T-helper 1 cell treated with Interleukin-12 subunit alpha and Interleukin-12 subunit beta and Interleukin-4 antibody, amounts not matched to agents 30 μg/mL and 1 μg/mL, for 36 hours (primary cell): ENCODE results near the gene RNF157.

ENCODE experiments used
- H3K27ac Mint-ChIP-seq: one replicate; pipeline ENCODE4 v1.8.0; 2021; ENCODE audit warnings: mild to moderate bottlenecking, mixed read lengths
- H3K27me3 Mint-ChIP-seq: one replicate; pipeline ENCODE4 v1.8.0; 2021; ENCODE audit warnings: low read depth, mixed read lengths
- H3K36me3 Mint-ChIP-seq: one replicate; pipeline ENCODE4 v1.8.0; 2021; ENCODE audit warnings: low read depth, mixed read lengths
- H3K4me1 Mint-ChIP-seq: one replicate; pipeline ENCODE4 v1.8.0; 2021; ENCODE audit warnings: low read depth, mixed read lengths
- H3K4me3 Mint-ChIP-seq: one replicate; pipeline ENCODE4 v1.8.0; 2021; ENCODE audit warnings: mild to moderate bottlenecking, moderate library complexity, mixed read lengths
- H3K9me3 Mint-ChIP-seq: one replicate; pipeline ENCODE4 v1.8.0; 2021; ENCODE audit warnings: mixed read lengths

RNF157 gene

DNA sequence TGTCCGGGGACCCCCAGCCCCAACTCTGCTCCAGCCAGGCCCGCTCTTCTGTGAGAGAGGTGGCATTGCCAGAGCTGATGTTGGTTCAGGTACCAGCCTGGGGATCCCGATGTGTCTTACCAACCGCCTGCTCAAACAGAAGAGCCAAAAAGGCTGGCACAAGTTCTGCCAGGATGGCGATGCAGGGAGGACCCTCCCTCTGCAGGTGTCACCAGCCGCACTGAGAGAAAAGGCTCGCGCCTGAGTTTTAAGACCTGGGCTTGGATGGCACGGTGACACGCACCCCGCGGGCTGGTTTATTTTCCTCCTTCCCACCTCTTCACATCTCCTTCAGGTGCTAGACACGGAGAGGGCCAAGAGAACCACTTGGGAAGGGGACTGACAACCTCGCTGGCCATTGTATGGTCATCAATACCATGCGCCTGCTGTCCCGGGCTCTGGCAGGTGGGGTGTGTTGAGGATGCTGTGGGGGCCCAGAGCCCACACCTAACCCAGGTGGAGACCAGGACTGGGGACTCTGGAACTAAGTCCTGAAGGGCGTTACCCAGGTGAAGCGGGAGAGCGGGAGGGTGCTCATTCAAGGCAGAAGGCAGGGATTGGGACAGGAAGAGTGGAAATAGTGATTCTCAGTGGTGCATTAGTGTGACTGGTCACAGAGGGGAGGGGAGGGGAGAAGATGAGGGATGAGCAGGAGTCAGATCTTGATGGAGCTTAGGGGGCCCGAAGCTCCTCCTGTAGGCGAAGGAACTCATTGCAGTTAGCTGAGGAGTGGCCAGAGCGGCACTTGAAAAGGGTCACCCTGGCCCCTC is 115.5 kb downstream of the RNF157 start:
- no peaks in the 10 kb centered on the region for H3K27me3 Mint-ChIP-seq
- no peak overlapping the region for H3K4me3 Mint-ChIP-seq
- H3K9me3 Mint-ChIP-seq: no peaks in the 10 kb centered on the region
- H3K36me3 Mint-ChIP-seq: no peaks in the 10 kb centered on the region
- H3K4me1 Mint-ChIP-seq: peaks cover 19% of the 10 kb centered on the region
- H3K27ac Mint-ChIP-seq: no peak overlapping the region

DNA sequence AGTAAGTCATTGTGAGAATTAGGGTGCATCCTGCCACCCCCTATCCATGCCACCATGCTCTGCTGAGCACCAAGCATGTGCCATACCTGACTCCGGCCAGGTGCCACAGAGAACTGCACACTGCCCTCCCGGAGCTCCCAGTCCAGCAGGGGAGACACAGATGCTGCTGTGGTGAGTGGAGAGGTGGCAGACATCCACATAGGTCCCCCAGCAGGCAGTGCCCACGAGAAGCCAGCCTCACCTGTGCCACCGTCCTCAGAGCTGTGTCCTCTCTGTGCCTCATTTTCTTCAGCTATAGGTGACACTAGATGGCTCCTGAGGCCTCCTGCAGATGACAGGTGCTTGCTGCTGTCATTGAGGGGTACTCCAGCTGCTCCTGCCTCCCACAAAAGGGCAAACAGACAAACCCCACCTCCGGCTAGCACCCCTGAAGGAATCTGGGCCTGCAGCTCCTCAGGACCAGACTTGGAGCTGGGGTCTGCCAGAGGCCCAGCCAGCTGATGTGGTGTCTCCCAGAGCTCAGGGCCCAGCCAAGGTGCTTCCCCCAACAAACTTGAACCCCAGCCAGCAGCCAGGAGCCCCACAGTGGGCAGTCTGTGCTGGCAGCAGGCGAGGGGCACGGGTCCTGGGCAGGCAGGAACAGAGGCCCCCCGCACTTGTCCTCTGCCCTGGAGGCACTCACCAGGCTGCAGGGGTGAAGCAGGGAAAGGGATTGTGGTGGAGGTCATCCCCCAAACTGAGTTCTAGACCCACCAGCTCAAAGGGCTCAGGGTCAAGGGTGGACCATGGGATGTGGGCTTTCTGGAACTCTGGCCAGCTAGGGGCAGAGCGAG is 116.3 kb downstream of the RNF157 start:
- H3K27ac Mint-ChIP-seq: peak overlapping the region; percentile 34

DNA sequence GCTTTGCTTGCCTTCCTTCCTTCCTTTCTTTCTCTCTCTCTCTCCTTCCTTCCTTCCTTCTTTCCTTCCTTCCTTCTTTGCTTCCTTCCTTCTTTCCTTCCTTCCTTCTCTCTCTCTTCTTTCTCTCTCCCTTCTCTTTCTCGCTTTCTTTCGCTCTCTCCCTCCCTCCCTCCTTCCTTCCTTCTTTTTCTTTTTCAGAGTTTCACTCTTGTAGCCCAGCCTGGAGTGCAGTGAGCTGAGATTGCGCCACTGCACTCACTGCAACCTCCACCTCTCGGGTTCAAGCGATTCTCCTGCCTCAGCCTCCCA is 117.1 kb downstream of the RNF157 start:
- Mint-ChIP-seq H3K4me1 (peaks cover 19% of the 10 kb centered on the region), H3K27ac (peak overlapping the region; percentile 55), H3K36me3 (no peaks in the 10 kb centered on the region), H3K4me3 (peak overlapping the region; percentile 46), H3K9me3 (no peaks in the 10 kb centered on the region), H3K27me3 (no peaks in the 10 kb centered on the region)

More for the DNA sequence above, 116.3 kb downstream of the RNF157 start:
- Mint-ChIP-seq H3K27me3 (no peaks in the 10 kb centered on the region), H3K36me3 (no peaks in the 10 kb centered on the region), H3K4me1 (peaks cover 19% of the 10 kb centered on the region), H3K9me3 (no peaks in the 10 kb centered on the region), H3K4me3 (no peak overlapping the region)

DNA sequence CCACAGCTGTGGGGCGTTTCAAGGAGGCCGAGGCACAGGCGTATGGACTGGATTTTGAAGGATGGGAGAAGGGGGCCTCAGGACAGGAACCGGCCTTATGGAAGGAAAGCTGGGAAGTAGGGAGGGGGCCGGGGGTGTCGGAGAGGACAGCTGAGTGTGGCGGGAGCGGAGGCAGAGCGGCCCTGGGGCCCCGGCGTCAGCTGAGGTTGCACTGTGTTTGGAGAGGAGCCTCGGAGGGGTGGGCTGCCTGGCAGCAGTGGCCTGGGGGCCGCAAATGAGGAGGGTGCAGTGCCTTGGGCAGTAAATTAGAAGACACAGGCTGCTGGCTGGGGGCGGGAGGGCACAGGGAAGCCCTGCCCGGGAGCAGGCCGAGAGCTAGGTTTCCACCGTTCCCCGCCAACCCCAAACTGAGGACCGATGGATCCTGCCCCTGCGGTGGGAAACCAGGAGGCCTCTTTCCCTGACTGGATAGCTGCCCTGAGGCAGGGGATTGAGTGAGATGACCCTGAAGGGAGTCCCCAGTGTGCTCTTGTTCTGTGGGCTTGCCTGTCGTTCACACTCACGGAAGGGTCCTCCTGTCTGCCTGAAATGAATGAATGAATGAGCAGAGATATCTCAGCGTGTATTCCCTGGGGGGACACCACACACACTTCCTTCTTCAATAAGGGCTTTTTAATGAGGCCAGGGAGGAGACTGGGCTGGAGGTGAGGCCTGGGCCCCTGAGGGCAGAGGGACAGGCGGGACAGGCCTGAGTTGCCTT is 117.7 kb downstream of the RNF157 start:
- peak overlapping the region; percentile 55 for H3K27ac Mint-ChIP-seq
- no peaks in the 10 kb centered on the region for H3K9me3 Mint-ChIP-seq
- peaks cover 19% of the 10 kb centered on the region for H3K4me1 Mint-ChIP-seq
- no peak overlapping the region for H3K4me3 Mint-ChIP-seq
- no peaks in the 10 kb centered on the region for H3K27me3 Mint-ChIP-seq
- H3K36me3 Mint-ChIP-seq: no peaks in the 10 kb centered on the region

DNA sequence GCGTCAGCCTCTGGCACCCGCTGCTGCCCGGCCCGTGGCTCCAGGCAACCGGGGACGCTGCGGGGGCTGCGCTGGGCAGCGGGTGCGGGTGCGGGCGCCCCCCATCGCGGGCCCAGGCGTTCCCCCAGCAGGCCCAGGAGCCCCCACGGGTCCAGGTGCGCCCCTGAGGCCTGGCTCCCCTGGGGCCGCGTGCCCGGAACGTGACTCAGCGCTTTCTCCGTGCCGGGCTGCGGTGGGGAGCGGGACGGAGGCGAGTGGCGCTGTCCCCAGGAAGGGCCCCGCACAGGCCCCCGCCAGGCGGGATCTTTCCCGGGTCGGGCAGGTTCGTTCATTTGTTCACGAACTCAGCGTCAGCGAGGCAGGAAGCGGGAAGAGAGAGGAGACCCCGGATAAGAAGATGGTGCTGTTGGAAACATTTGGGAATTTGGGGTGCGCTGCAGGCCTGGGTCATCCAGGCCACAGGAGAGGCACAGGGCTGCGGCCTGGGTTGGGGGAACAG is 118.3 kb downstream of the RNF157 start:
- no peak overlapping the region for H3K4me3 Mint-ChIP-seq
- H3K27me3 Mint-ChIP-seq: no peaks in the 10 kb centered on the region
- H3K36me3 Mint-ChIP-seq: no peaks in the 10 kb centered on the region
- H3K4me1 Mint-ChIP-seq: peaks cover 15% of the 10 kb centered on the region
- H3K27ac Mint-ChIP-seq: peak overlapping the region; percentile 45
- no peaks in the 10 kb centered on the region for H3K9me3 Mint-ChIP-seq

DNA sequence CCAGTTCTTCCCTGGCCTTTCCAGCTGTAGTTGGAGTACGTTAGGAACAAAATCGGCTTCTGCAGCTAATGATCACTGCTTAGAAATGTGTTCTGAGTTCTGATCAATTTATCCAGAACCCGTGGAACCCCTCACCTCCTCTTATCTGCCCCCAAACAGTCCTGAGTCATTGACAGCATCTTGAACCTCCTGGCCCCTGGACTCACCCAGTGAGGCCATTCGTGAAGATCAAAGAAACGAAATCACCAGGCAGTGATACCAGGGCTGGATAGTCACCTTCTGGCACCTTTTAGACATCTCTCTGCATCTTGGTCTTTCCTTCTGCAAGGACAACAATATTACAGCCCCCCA is 119.7 kb downstream of the RNF157 start:
- Mint-ChIP-seq H3K4me3 (no peak overlapping the region), H3K4me1 (peaks cover 5% of the 10 kb centered on the region), H3K36me3 (no peaks in the 10 kb centered on the region), H3K9me3 (no peaks in the 10 kb centered on the region), H3K27me3 (no peaks in the 10 kb centered on the region), H3K27ac (peak overlapping the region; percentile 43)

DNA sequence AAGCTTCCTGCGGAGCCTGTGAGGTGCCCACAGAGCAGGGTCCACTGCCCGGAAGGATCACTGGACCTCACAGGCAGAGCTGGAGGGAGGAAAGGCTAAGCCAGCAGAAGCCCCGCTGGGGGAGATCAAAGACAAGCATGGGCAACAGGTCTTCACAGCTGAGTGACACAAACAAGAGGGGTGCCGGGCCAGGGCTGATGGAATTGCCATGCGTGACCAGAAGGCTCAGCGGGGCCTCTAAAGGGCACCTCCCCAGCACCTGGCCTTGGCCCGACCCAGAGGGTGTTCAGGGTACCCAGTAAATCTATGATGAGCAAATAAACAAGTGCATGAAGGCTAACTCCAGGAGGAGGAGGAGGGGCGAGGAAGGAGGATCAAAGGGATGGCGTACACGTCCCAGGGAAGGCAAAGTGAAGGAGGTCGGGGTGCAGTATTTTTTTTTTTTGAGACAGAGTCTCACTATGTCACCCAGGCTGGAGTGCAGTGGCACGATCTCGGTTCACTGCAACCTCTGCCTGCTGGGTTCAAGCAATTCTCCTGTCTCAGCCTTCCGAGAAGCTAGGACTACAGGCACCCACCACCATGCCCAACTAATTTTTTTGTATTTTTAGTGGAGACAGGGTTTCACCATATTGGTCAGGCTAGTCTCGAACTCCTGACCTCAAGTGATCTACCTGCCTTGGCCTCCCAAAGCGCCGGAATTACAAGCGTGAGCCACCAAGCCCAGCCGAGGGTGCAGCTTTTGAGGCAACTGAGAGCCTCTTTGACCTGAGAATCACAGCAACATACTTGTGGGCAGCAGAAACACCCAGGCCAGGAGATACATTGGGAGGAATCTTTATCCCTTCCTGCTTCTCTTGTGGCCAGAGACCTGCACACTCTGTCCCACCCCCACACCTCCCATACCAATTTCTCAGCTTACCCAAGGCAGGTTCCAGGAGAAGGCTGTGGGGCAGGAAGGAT is 120.6 kb downstream of the RNF157 start:
- no peaks in the 10 kb centered on the region for H3K36me3 Mint-ChIP-seq
- peaks cover 5% of the 10 kb centered on the region for H3K4me1 Mint-ChIP-seq
- no peaks in the 10 kb centered on the region for H3K27me3 Mint-ChIP-seq
- H3K4me3 Mint-ChIP-seq: no peak overlapping the region
- H3K9me3 Mint-ChIP-seq: no peaks in the 10 kb centered on the region
- H3K27ac Mint-ChIP-seq: no peak overlapping the region

DNA sequence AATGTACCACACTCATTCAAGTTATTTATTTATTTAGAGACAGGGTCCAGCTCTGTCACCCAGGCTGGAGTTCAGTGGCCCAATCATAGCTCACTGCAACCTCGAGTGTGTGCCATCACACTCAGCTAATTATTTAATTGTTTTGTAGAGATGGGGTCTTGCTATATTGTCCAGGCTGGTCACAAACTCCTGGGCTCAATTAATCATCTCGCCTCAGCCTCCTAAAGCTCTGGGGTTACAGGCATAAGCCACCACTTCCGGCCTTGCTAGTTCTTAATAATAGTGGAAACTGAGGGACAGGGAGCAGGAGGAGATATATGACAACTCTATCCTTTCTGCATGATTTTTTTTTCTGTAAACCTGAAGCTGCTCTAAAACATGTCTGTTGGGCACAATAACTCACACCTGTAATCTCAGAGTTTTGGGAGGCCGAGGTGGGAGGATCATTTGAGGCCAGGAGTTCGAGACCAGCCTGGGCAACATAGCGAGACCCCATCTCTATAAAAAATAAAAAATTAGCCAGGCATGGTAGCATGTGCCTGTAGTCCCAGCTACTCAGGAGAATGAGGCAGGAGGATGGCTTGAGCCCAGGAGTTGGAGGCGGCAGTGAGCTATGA is 125.0 kb downstream of the RNF157 start:
- no peaks in the 10 kb centered on the region for H3K36me3 Mint-ChIP-seq
- H3K27me3 Mint-ChIP-seq: peaks cover 8% of the 10 kb centered on the region
- no peaks in the 10 kb centered on the region for H3K4me1 Mint-ChIP-seq
- H3K9me3 Mint-ChIP-seq: no peaks in the 10 kb centered on the region
- H3K27ac Mint-ChIP-seq: no peak overlapping the region
- H3K4me3 Mint-ChIP-seq: no peak overlapping the region

DNA sequence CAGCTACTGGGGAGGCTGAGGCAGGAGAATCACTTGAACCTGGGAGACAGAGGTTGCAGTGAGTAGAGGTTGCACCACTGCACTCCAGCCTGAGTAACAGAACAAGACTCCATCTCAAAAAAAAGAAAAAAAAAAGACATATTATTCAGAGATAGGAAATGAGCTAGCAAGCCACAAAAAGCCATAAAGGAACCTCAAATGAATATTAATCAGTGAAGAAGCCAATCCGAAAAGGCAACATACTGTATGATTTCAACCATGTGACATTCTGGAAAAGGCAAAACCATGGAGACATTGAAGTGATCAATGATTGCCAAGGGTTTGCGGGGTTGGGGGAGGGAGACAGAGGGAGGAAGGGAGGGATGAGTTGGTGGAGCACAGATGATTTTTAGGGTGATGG is 128.3 kb downstream of the RNF157 start:
- Mint-ChIP-seq H3K36me3 (no peaks in the 10 kb centered on the region), H3K27ac (no peak overlapping the region), H3K9me3 (no peaks in the 10 kb centered on the region)

DNA sequence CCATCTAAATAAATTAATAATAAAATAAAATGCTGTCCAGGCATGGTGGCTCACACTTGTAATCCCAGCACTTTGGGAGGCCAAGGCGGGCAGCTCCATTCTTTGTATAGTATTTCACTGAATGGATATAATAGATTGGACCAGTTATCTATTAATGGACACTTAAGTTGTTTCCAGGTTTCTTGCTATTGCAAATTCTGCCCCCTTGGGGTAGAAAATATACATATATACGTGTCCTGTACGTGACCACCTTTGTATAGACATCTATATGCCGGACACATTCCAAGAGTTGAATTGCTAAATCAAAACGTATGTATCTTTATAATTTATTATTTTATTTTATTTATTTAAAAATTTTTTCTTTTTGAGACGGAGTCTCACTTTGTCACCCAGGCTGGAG is 132.8 kb downstream of the RNF157 start:
- H3K27ac Mint-ChIP-seq: no peak overlapping the region
- peaks cover 8% of the 10 kb centered on the region for H3K27me3 Mint-ChIP-seq
- no peaks in the 10 kb centered on the region for H3K9me3 Mint-ChIP-seq
- H3K36me3 Mint-ChIP-seq: peaks cover 5% of the 10 kb centered on the region
- no peak overlapping the region for H3K4me3 Mint-ChIP-seq
- H3K4me1 Mint-ChIP-seq: peaks cover 8% of the 10 kb centered on the region

More for the DNA sequence above, 128.3 kb downstream of the RNF157 start:
- no peak overlapping the region for H3K4me3 Mint-ChIP-seq
- peaks cover 8% of the 10 kb centered on the region for H3K27me3 Mint-ChIP-seq
- no peaks in the 10 kb centered on the region for H3K4me1 Mint-ChIP-seq

DNA sequence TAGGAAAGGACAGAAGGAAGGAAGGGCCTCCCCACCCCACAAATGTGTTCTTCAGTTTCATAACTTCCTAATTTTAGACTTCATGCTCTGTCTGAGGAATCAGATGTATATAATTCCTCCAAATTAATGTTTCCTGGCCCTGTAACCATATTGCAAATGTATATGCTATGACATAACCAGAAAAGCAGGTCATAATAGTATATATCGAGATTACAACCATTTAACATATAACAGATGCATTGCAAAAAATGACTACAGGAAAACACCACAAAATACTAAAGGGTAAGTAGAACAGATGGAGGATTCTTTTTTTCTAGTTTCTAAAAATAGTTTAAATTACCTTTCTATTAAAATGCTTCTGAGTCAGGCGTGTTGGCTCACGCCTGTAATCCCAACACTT is 133.6 kb downstream of the RNF157 start:
- H3K27me3 Mint-ChIP-seq: peaks cover under 1% of the 10 kb centered on the region
- no peak overlapping the region for H3K4me3 Mint-ChIP-seq
- H3K27ac Mint-ChIP-seq: no peak overlapping the region
- H3K9me3 Mint-ChIP-seq: no peaks in the 10 kb centered on the region
- peaks cover 10% of the 10 kb centered on the region for H3K4me1 Mint-ChIP-seq
- peaks cover 7% of the 10 kb centered on the region for H3K36me3 Mint-ChIP-seq

DNA sequence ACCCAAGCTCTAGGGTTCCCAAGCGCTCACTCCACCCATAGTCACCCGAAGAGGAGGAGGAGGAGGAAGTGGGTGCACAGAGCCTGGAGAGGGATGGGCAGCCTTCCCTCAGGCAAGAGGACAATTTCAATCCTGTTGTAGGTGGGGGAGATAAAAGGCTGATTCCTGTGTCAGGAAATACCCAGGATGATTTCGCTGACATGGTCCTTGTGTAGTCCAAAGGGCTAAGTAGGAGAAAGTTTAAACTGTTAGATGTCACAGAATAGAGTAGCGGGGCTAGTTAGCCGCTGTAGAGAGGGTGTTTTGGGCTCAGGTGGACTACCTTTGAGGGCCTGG is 135.4 kb downstream of the RNF157 start:
- no peaks in the 10 kb centered on the region for H3K27me3 Mint-ChIP-seq
- no peak overlapping the region for H3K4me3 Mint-ChIP-seq
- H3K9me3 Mint-ChIP-seq: no peaks in the 10 kb centered on the region
- peaks cover 15% of the 10 kb centered on the region for H3K36me3 Mint-ChIP-seq
- H3K4me1 Mint-ChIP-seq: peaks cover 17% of the 10 kb centered on the region
- H3K27ac Mint-ChIP-seq: peak overlapping the region; percentile 59

DNA sequence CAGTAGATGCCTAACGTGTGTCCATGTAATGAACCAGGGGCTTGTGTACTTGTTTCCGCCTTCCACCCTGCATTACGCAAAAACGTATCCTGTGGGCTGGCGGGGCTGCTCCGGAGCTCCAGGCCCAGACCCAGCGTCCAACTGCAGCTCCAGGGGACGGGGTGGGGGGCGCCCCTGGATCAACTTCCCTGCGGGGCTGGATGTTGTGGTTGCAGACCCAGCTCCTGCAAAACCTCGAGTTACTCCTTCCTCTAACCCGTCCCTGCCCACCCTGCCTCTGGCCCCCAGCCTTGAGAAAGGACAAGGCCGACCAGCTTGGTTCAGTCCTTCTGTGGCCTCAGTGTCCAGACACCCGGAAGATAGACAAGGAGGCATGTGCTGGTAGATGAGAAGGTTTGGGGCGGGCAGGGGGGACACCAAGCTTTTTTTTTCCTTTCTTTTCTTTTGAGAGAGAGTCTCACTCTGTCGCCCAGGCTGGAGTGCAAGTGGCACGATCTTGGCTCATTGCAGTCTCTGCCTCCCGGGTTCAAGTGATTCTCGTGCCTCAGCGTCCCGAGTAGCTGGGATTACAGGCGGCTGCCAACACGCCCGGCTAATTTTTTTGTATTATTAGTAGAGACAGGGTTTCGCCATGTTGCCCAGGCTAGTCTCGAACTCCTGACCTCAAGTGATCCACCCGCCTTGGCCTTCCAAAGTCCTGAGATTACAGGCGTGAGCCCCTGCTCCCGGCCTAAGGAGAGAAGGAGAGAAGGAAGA is 136.0 kb downstream of the RNF157 start:
- H3K9me3 Mint-ChIP-seq: no peaks in the 10 kb centered on the region
- peaks cover 21% of the 10 kb centered on the region for H3K36me3 Mint-ChIP-seq
- peak overlapping the region; percentile 89 for H3K4me3 Mint-ChIP-seq
- peaks cover 21% of the 10 kb centered on the region for H3K4me1 Mint-ChIP-seq
- H3K27me3 Mint-ChIP-seq: no peaks in the 10 kb centered on the region
- peak overlapping the region; percentile 59 for H3K27ac Mint-ChIP-seq
